Measurements from ENCODE around the gene CHD5. TPM values are rescaled to one million over a fixed set of nuclear protein-coding genes. Genes with fewer than 3 reads are reported as not detected.
"Not testable (repeated sequence)": the region's sequence is repeated elsewhere in the genome, so short reads cannot be mapped to it uniquely, and the experiment has no call there.

Gene CHD5
- total RNA-seq, 1 donor from 2014 or later, result 0.09 TPM

- DNase-seq (ENCODE audit: low spot score), result no peak
- intact Hi-C loops (cut with DNase I), result no loop called here
- ATAC-seq, result peak; percentile 88
Observed at GRCh38 chr1:6082430-6082971, 97.6 kb downstream of the CHD5 start.

GRCh38 chr1:6081901-6082300 lies 98.2 kb downstream of the CHD5 start:
- DNase-seq (ENCODE audit: low spot score) (no peak), ATAC-seq (no peak)
- intact Hi-C loops (cut with DNase I), result no loop called here

GRCh38 chr1:6080469-6080868 lies 99.7 kb downstream of the CHD5 start:
- intact Hi-C loops (cut with DNase I), result no loop called here

GRCh38 chr1:6077919-6078318 lies 102.2 kb downstream of the CHD5 start:
- intact Hi-C loops (cut with DNase I), result no loop called here
- no peak for DNase-seq (ENCODE audit: low spot score)
- ATAC-seq, result no peak

More at GRCh38 chr1:6080469-6080868, 99.7 kb downstream of the CHD5 start:
- DNase-seq (ENCODE audit: low spot score) (no peak), ATAC-seq (no peak)

GRCh38 chr1:6077506-6077905 lies 102.6 kb downstream of the CHD5 start:
- ATAC-seq (no peak), DNase-seq (ENCODE audit: low spot score) (no peak)
- intact Hi-C loops (cut with DNase I), result no loop called here

- intact Hi-C loops (cut with DNase I), result not testable (repeated sequence)
Observed at GRCh38 chr1:6077061-6077460, 103.1 kb downstream of the CHD5 start.

GRCh38 chr1:6075748-6076147 lies 104.4 kb downstream of the CHD5 start:
- intact Hi-C loops (cut with DNase I), result no loop called here
- no peak for DNase-seq (ENCODE audit: low spot score)
- ATAC-seq, result no peak

More at GRCh38 chr1:6077061-6077460, 103.1 kb downstream of the CHD5 start:
- DNase-seq (ENCODE audit: low spot score); ATAC-seq: not testable (repeated sequence)

- ATAC-seq, result no peak
- no peak for DNase-seq (ENCODE audit: low spot score)
- intact Hi-C loops (cut with DNase I), result no loop called here
Observed at GRCh38 chr1:6074192-6074901, 105.8 kb downstream of the CHD5 start.

GRCh38 chr1:6073480-6074053 lies 106.6 kb downstream of the CHD5 start:
- DNase-seq (ENCODE audit: low spot score) (no peak), ATAC-seq (no peak)
- intact Hi-C loops (cut with DNase I), result no loop called here

- ATAC-seq (no peak), DNase-seq (ENCODE audit: low spot score) (no peak)
- intact Hi-C loops (cut with DNase I), result no loop called here
Observed at GRCh38 chr1:6072774-6073479, 107.2 kb downstream of the CHD5 start.

- intact Hi-C loops (cut with DNase I), result no loop called here
- DNase-seq (ENCODE audit: low spot score) (no peak), ATAC-seq (no peak)
Observed at GRCh38 chr1:6071219-6071618, 108.9 kb downstream of the CHD5 start.

GRCh38 chr1:6070450-6070974 lies 109.6 kb downstream of the CHD5 start:
- intact Hi-C loops (cut with DNase I), result no loop called here
- ATAC-seq, result no peak

GRCh38 chr1:6069573-6069972 lies 110.5 kb downstream of the CHD5 start:
- DNase-seq (ENCODE audit: low spot score) (no peak), ATAC-seq (no peak)
- intact Hi-C loops (cut with DNase I), result no loop called here

More at GRCh38 chr1:6070450-6070974, 109.6 kb downstream of the CHD5 start:
- DNase-seq (ENCODE audit: low spot score), result no peak

GRCh38 chr1:6068932-6069331 lies 111.2 kb downstream of the CHD5 start:
- DNase-seq (ENCODE audit: low spot score) (no peak), ATAC-seq (no peak)
- intact Hi-C loops (cut with DNase I), result no loop called here

- ATAC-seq (no peak), DNase-seq (ENCODE audit: low spot score) (no peak)
- intact Hi-C loops (cut with DNase I), result no loop called here
Observed at GRCh38 chr1:6068073-6068472, 112.0 kb downstream of the CHD5 start.

- ATAC-seq (no peak), DNase-seq (ENCODE audit: low spot score) (no peak)
- intact Hi-C loops (cut with DNase I), result no loop called here
Observed at GRCh38 chr1:6066680-6067079, 113.4 kb downstream of the CHD5 start.

GRCh38 chr1:6065093-6065858 lies 114.8 kb downstream of the CHD5 start:
- intact Hi-C loops (cut with DNase I), result no loop called here
- DNase-seq (ENCODE audit: low spot score) (no peak), ATAC-seq (no peak)

- DNase-seq (ENCODE audit: low spot score); ATAC-seq; intact Hi-C loops (cut with DNase I): not testable (repeated sequence)
Observed at GRCh38 chr1:6063532-6064053, 116.5 kb downstream of the CHD5 start.

GRCh38 chr1:6062670-6063069 lies 117.5 kb downstream of the CHD5 start:
- DNase-seq (ENCODE audit: low spot score) (no peak), ATAC-seq (no peak)
- intact Hi-C loops (cut with DNase I), result no loop called here

Measured in sciatic nerve (tissue), 2 donors.